ENCODE results near the gene PLVAP. TPM values are rescaled to one million over a fixed set of nuclear protein-coding genes. Genes with fewer than 3 reads are reported as not detected.
A peak's percentile ranks its signal among the peaks of the same experiment; 100 is the strongest.

PLVAP gene
- total and polyA plus RNA-seq, 9 of the 15 experiments (the other 6 are each of a cell fraction or from before 2014, with no cell fraction given), result 0.09 to 0.84 (median 0.51) TPM; not detected in 4

GRCh38 chr19:17380426-17381138 is 3.4 kb upstream of the PLVAP start (continued):
- TF ChIP-seq BRCA1 (IDR thresholded peaks at IDR 0.05) (no peak), BRCA1 (CRISPR knock-in tag; IDR thresholded peaks at IDR 0.05) (no peak), ZBTB43 (CRISPR knock-in tag; IDR thresholded peaks at IDR 0.05) (no peak), SAFB (IDR thresholded peaks at IDR 0.05; ENCODE audit: borderline replicate concordance, low read depth, low read length) (no peak), BCOR (IDR thresholded peaks at IDR 0.05) (peak; percentile 39; the same call in 1 of the 2 replicates), CHAMP1 (IDR thresholded peaks at IDR 0.05) (no peak), ZNF280A (IDR thresholded peaks at IDR 0.05; ENCODE audit: low read depth, partially characterized antibody) (peak; percentile 33), ZBTB7A (IDR thresholded peaks at IDR 0.05; ENCODE audit: borderline replicate concordance, control insufficient read depth, low read depth, low read length) (no peak), ZC3H11A (IDR thresholded peaks at IDR 0.05; ENCODE audit: low read depth, low read length) (no peak), ZBTB12 (CRISPR knock-in tag; IDR thresholded peaks at IDR 0.05) (no peak), ZNF561 (CRISPR knock-in tag; conservative IDR thresholded peaks at IDR 0.05) (no peak), IRF9 (tag; IDR thresholded peaks at IDR 0.05) (no peak), NFIX (CRISPR knock-in tag; IDR thresholded peaks at IDR 0.05; ENCODE audit: low read depth) (no peak), PREB (CRISPR knock-in tag; IDR thresholded peaks at IDR 0.05) (no peak), SIRT6 (IDR thresholded peaks at IDR 0.05; ENCODE audit: low read depth, low read length) (no peak), TEAD1 (CRISPR knock-in tag; IDR thresholded peaks at IDR 0.05) (no peak), TBP (optimal IDR thresholded peaks at IDR 0.05; ENCODE audit: low read depth, low read length) (no peak), SOX6 (IDR thresholded peaks at IDR 0.05) (no peak), EWSR1 (IDR thresholded peaks at IDR 0.05; ENCODE audit: borderline replicate concordance, low read depth, partially characterized antibody) (no peak)

All from K562 (cell line).